Measurements from ENCODE around the gene RPRD2.
"Not testable (repeated sequence)": the region's sequence is repeated elsewhere in the genome, so short reads cannot be mapped to it uniquely, and the experiment has no call there.

RPRD2 gene

DNA sequence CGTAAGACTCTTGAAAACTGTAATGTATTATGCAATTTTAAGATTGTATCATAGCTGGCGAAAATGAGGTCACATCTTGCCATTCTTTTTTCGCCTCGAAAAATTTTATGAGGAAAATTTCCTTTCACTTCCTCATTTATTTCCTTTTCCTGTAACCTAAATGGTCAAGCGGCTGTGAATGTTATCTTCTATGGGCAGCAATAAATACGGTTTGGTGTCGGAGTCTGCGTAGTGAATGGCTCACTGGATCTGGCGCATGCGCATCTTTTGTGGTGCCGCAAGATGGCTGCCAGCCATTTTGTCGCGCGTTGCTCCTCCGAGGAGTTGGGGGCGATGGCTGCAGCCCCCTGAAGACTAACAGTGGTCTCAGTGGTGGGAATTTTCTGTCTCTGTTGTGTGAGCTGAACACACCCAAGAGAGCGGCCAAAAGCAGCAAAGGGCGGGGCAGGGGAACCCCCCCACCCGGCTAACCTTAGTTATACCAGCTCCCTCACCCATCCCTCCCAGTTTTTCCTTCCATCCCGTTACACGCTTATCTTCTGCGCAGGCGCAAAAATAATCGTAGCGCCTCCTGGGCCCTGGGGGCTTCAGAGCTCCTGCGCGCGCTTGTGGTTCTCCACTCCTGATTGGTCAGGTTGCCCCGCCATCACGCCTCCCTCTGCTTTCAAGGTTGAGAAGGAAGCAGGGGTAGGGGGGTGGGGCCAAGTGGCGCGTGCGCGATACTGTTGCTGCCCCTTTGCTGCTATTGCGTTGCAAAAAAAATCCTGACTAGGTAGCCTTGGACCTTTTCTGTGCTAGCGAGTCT lies at the start of gene RPRD2:
RPRD2 (plus strand) TSS at position 722 of the 805 bp plus-strand sequence. CDS start 568 bp downstream, outside the sequence.
- H3K27ac ChIP-seq = peak within 1 kb of the TSS; percentile 85 to 98 (median 96)
- no peaks in the 10 kb centered on the region for H3K9me3 ChIP-seq (replicated peaks in 1 of 11)
- H3K27me3 ChIP-seq = no peaks in the 10 kb centered on the region
- peak within 1 kb of the TSS; percentile 85 to 98 (median 90) for H3K4me2 ChIP-seq
- peak within 1 kb of the TSS; percentile 87 to 98 (median 95) for H3K9ac ChIP-seq
- TF ChIP-seq Cebpa-rat (IDR thresholded peaks at IDR 0.05) = peak in 9 of 11 experiments; percentile 15 to 91 (median 56); a peak in 11 of 22 replicates
- H3K4me3 ChIP-seq = peak within 1 kb of the TSS; percentile 73 to 94 (median 84)
- H3K4me1 ChIP-seq = peaks cover 14 to 31% (median 24%) of the 10 kb centered on the region in 10 experiments; a peak in 19 of 20 replicates
- H3K36me3 ChIP-seq = peaks cover 0 to 15% (median 2%) of the 10 kb centered on the region in 11 experiments; a peak in 10 of 22 replicates
- H4K20me1 ChIP-seq = peaks cover 0 to 30% (median 3%) of the 10 kb centered on the region in 11 experiments; a peak in 12 of 22 replicates

- not testable (repeated sequence) for H3K9me3 ChIP-seq (replicated peaks in 1 of 11); H3K4me3 ChIP-seq; H3K27me3 ChIP-seq; H4K20me1 ChIP-seq; H3K9ac ChIP-seq; H3K4me2 ChIP-seq
- H3K4me1 ChIP-seq = peaks cover 4 to 15% (median 12%) of the 10 kb centered on the region in 10 experiments; a peak in 18 of 20 replicates
- peaks cover 0 to 12% (median 6%) of the 10 kb centered on the region in 11 experiments; a peak in 16 of 22 replicates for H3K36me3 ChIP-seq
- peak overlapping the region in 1 of 11 experiments; percentile 6; a peak in 1 of 22 replicates for H3K27ac ChIP-seq
These were observed 49.3 kb upstream of the RPRD2 start for GRCh38 chr1:150314691-150315090.

- Histone ChIP-seq H3K27ac (peak overlapping the region; percentile 78 to 94 (median 91)), H3K4me3 (peak overlapping the region; percentile 78 to 95 (median 88)), H3K4me1 (peaks cover 13 to 37% (median 24%) of the 10 kb centered on the region in 10 experiments), H3K9ac (peak overlapping the region; percentile 88 to 96 (median 92)), H3K9me3 (replicated peaks in 1 of 11) (peaks cover 0 to 5% (median 0%) of the 10 kb centered on the region in 11 experiments; a peak in 1 of 22 replicates), H3K27me3 (no peaks in the 10 kb centered on the region), H3K36me3 (peaks cover 13 to 31% (median 26%) of the 10 kb centered on the region in 11 experiments), H4K20me1 (peaks cover 0 to 33% (median 11%) of the 10 kb centered on the region in 11 experiments; a peak in 12 of 22 replicates), H3K4me2 (peak overlapping the region; percentile 43 to 93 (median 69); a peak in 21 of 22 replicates)
- no peak for TF ChIP-seq Cebpa-rat (IDR thresholded peaks at IDR 0.05)
These were observed 43.3 kb upstream of the RPRD2 start for GRCh38 chr1:150320667-150320978.

- peaks cover 0 to 43% (median 22%) of the 10 kb centered on the region in 11 experiments; a peak in 14 of 22 replicates for H4K20me1 ChIP-seq
- H3K4me2 ChIP-seq = peak overlapping the region; percentile 63 to 94 (median 91)
- peak overlapping the region; percentile 78 to 95 (median 88) for H3K4me3 ChIP-seq
- peaks cover 0 to 5% (median 0%) of the 10 kb centered on the region in 11 experiments; a peak in 1 of 22 replicates for H3K9me3 ChIP-seq (replicated peaks in 1 of 11)
- H3K9ac ChIP-seq = peak overlapping the region; percentile 88 to 96 (median 92)
- no peak for TF ChIP-seq Cebpa-rat (IDR thresholded peaks at IDR 0.05)
- peaks cover 10 to 25% (median 17%) of the 10 kb centered on the region in 10 experiments for H3K4me1 ChIP-seq
- peak overlapping the region; percentile 78 to 94 (median 91) for H3K27ac ChIP-seq
- no peaks in the 10 kb centered on the region for H3K27me3 ChIP-seq
- peaks cover 25 to 43% (median 38%) of the 10 kb centered on the region in 11 experiments for H3K36me3 ChIP-seq
These were observed 42.2 kb upstream of the RPRD2 start for GRCh38 chr1:150321826-150322166.

- peak overlapping the region; percentile 78 to 94 (median 91); a peak in 21 of 22 replicates for H3K27ac ChIP-seq
- H3K27me3 ChIP-seq = no peaks in the 10 kb centered on the region
- H3K9me3 ChIP-seq (replicated peaks in 1 of 11) = peaks cover 0 to 5% (median 0%) of the 10 kb centered on the region in 11 experiments; a peak in 1 of 22 replicates
- H3K9ac ChIP-seq = peak overlapping the region; percentile 88 to 96 (median 92)
- peaks cover 30 to 48% (median 43%) of the 10 kb centered on the region in 11 experiments for H3K36me3 ChIP-seq
- TF ChIP-seq Cebpa-rat (IDR thresholded peaks at IDR 0.05) = peak in 3 of 11 experiments; percentile 22 to 36 (median 25); a peak in 1 of 22 replicates
- peaks cover 10 to 25% (median 17%) of the 10 kb centered on the region in 10 experiments for H3K4me1 ChIP-seq
- H3K4me3 ChIP-seq = peak overlapping the region; percentile 78 to 95 (median 88)
- peak overlapping the region; percentile 63 to 94 (median 91) for H3K4me2 ChIP-seq
- peaks cover 0 to 48% (median 27%) of the 10 kb centered on the region in 11 experiments; a peak in 14 of 22 replicates for H4K20me1 ChIP-seq
These were observed 41.6 kb upstream of the RPRD2 start for GRCh38 chr1:150322310-150322709.

GRCh38 chr1:150332651-150333290 lies 31.2 kb upstream of the RPRD2 start:
- H3K4me2 ChIP-seq = no peak overlapping the region
- H3K9me3 ChIP-seq (replicated peaks in 1 of 11) = no peaks in the 10 kb centered on the region
- H3K36me3 ChIP-seq = peaks cover 98 to 100% (median 99%) of the 10 kb centered on the region in 11 experiments
- no peak overlapping the region for H3K9ac ChIP-seq
- no peak overlapping the region for H3K27ac ChIP-seq
- peaks cover 0 to 69% (median 36%) of the 10 kb centered on the region in 11 experiments; a peak in 15 of 22 replicates for H4K20me1 ChIP-seq
- TF ChIP-seq Cebpa-rat (IDR thresholded peaks at IDR 0.05) = no peak
- H3K4me1 ChIP-seq = no peaks in the 10 kb centered on the region
- no peaks in the 10 kb centered on the region for H3K27me3 ChIP-seq
- H3K4me3 ChIP-seq = no peak overlapping the region

DNA sequence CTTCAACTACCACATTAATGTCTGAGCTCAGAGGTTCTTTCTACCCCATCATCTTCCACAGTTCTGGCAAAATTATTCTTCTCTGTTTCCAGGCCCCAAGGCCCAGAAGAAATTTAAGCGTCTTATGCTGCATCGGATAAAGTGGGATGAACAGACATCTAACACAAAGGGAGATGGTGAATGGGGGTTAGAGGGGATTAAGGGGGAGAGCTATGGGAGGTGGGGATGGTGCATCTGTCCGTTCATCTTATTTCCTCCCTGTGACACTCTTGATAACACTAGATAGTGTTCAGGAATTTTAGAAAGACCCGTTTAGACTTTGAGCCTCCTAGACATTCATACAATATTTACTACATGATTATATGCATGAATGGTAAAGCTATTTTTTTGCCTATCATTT lies 17.6 kb upstream of the RPRD2 start:
- H3K9ac ChIP-seq = no peak overlapping the region
- H3K4me3 ChIP-seq = no peak overlapping the region
- no peak for TF ChIP-seq Cebpa-rat (IDR thresholded peaks at IDR 0.05)
- H3K27me3 ChIP-seq = no peaks in the 10 kb centered on the region
- H3K4me1 ChIP-seq = no peaks in the 10 kb centered on the region
- H3K4me2 ChIP-seq = no peak overlapping the region
- H3K9me3 ChIP-seq (replicated peaks in 1 of 11) = no peaks in the 10 kb centered on the region
- peaks cover 96 to 99% (median 98%) of the 10 kb centered on the region in 11 experiments for H3K36me3 ChIP-seq
- no peak overlapping the region for H3K27ac ChIP-seq
- peaks cover 0 to 5% (median 0%) of the 10 kb centered on the region in 11 experiments; a peak in 1 of 22 replicates for H4K20me1 ChIP-seq

DNA sequence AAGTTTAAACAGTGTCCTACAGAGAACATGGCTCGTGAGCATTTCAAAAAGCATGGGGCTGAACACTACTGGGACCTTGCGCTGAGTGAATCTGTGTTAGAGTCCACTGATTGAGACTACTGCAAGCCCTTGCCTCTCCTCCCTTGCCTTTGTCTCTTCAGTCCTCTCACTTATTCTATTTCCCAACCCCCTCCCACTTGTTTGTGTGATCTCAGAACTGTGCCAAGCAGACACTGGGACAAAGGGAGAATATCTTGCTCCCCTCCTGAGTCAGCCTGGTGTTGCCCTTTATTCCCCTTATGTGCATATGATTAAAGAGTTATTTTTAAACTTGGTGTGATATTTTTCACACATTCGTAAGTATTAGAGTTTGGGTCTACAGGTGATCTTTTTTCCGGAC lies 11.1 kb upstream of the RPRD2 start:
- Histone ChIP-seq H3K27ac (no peak overlapping the region), H3K9me3 (replicated peaks in 1 of 11) (no peaks in the 10 kb centered on the region), H3K36me3 (peaks cover 82 to 94% (median 90%) of the 10 kb centered on the region in 11 experiments), H3K4me2 (no peak overlapping the region), H4K20me1 (no peaks in the 10 kb centered on the region), H3K4me3 (no peak overlapping the region), H3K4me1 (no peaks in the 10 kb centered on the region), H3K27me3 (no peaks in the 10 kb centered on the region), H3K9ac (no peak overlapping the region)
- TF ChIP-seq Cebpa-rat (IDR thresholded peaks at IDR 0.05) = no peak
